Esophagus muscularis mucosa (tissue), 4 donors: ENCODE measurements around the gene GMDS.

Source experiments
- EP300 ChIP-seq: sonication (generic); formaldehyde crosslinking; IDR thresholded peaks from one replicate; pipeline ENCODE4 v1.6.1; 2017; ENCODE audit warnings: antibody characterized with exemption
- POLR2A ChIP-seq: fragments of 450-650 bp; IDR thresholded peaks from one replicate; pipeline ENCODE4 v1.6.1; 2017; ENCODE audit warnings: antibody characterized with exemption, moderate library complexity, mild to moderate bottlenecking, low read depth
- POLR2AphosphoS5 ChIP-seq, 2 donors: sonication (generic); formaldehyde crosslinking; IDR thresholded peaks; one replicate each; pipeline ENCODE4 v1.6.1; 2017; ENCODE audit warnings: antibody characterized with exemption in 2 of 2
- TF ChIP-seq, protein P1 (sequence below), 3 experiments: fragments of 200-600 bp in 2 of 3; fragments of 450-650 bp in 1 of 3; sonication (generic) in 2 of 3; IDR thresholded peaks; one replicate each; pipeline ENCODE4 v1.5.1; 2017 to 2019; ENCODE audit warnings: antibody characterized with exemption in 3 of 3, mild to moderate bottlenecking in 2 of 3, moderate library complexity in 1 of 3

DNA sequence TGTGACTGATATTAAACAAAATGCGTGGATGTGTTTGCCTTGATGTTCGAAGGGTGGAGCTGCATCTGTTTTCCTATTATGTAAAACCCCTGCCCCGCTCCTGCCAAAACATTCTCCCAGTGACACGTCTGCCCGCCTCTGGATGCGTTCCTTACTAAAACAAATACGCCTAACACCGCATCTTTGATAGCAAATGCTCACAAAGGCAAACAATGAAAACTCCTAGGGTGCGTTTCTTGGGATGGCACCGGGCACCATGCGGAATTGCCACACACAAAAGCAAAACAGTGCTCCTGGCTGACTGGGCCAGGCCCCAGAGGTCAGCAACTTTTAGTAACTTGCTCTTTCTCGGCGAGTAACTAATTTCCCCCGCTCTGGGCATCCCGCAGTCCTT, 644.6 kb downstream of the GMDS start:
- TF ChIP-seq POLR2A (no peak), EP300 (no peak), POLR2AphosphoS5 (IDR thresholded peaks at IDR 0.05) (no peak)
- TF ChIP-seq, protein P1, sequence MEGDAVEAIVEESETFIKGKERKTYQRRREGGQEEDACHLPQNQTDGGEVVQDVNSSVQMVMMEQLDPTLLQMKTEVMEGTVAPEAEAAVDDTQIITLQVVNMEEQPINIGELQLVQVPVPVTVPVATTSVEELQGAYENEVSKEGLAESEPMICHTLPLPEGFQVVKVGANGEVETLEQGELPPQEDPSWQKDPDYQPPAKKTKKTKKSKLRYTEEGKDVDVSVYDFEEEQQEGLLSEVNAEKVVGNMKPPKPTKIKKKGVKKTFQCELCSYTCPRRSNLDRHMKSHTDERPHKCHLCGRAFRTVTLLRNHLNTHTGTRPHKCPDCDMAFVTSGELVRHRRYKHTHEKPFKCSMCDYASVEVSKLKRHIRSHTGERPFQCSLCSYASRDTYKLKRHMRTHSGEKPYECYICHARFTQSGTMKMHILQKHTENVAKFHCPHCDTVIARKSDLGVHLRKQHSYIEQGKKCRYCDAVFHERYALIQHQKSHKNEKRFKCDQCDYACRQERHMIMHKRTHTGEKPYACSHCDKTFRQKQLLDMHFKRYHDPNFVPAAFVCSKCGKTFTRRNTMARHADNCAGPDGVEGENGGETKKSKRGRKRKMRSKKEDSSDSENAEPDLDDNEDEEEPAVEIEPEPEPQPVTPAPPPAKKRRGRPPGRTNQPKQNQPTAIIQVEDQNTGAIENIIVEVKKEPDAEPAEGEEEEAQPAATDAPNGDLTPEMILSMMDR (IDR thresholded peaks at IDR 0.05), result no peak
